ENCODE data around the gene STRN.
"Not testable (repeated sequence)": the region's sequence is repeated elsewhere in the genome, so short reads cannot be mapped to it uniquely, and the experiment has no call there.

The STRN gene, protein sequence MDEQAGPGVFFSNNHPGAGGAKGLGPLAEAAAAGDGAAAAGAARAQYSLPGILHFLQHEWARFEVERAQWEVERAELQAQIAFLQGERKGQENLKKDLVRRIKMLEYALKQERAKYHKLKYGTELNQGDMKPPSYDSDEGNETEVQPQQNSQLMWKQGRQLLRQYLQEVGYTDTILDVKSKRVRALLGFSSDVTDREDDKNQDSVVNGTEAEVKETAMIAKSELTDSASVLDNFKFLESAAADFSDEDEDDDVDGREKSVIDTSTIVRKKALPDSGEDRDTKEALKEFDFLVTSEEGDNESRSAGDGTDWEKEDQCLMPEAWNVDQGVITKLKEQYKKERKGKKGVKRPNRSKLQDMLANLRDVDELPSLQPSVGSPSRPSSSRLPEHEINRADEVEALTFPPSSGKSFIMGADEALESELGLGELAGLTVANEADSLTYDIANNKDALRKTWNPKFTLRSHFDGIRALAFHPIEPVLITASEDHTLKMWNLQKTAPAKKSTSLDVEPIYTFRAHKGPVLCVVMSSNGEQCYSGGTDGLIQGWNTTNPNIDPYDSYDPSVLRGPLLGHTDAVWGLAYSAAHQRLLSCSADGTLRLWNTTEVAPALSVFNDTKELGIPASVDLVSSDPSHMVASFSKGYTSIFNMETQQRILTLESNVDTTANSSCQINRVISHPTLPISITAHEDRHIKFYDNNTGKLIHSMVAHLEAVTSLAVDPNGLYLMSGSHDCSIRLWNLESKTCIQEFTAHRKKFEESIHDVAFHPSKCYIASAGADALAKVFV

GRCh38 chr2:36966370-36967235 is at the start of gene STRN:
STRN (minus strand) TSS chr2:36966536; CDS start chr2:36966463, 73 bp downstream.
- DNase-seq: peak; percentile 95 to 97

- DNase-seq: no peak
These were observed 46.9 kb upstream of the STRN start for GRCh38 chr2:37013315-37013641.

DNA sequence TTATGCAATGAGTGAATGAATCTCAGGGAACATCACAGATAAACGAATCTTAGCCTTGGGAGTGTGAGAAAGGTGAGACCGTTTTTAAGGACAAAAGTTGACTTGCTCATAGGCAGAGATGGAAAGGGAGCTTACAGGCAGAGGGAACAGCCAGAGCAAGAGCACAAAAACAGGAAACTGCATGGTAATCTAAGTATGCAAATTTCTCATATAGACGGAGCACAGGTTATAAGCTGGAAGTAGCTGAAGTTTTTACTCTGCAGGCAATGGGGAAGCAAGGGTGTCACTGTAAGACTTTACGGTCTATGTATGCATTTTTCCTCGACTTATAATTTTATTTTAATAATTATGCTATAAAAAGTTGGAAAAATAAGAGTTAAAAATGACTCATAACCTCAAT is 44.8 kb upstream of the STRN start:
- no peak for DNase-seq

DNA sequence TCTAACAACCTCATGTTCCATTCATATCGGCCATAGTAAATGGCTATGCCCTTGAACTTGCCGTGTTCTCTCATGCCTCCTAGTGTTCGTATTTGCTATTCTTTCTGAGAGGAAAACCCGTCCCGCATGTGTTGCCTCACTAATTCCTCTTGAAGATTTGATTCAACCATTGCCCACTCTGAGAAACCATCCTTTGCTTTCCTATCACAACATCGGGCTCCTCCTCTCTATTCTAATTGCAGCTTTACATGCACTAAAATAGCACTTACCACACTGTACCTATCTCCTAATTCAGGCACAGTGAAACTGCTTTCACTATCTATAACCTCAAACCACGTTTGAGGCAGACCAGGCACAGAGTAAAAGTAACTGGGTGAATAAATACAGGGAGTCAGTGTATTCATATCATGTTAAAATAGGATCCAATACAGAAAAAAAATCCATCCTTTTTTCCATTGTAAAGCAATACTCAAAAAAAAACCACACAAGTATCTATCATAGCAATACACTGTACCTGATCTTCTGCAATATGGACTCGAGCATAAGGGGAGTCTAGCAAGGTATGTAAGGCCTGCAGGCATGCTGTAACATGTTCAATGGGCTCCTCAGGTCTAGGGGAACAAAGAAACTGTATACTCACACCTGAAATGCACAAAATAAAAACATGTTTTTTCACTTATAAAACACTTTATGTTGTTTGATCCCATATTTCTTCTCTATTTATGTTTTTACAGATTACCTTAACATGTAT is 39.0 kb upstream of the STRN start:
- peak in 1 of 2 experiments; percentile 8 for DNase-seq

GRCh38 chr2:37000988-37001556 is 34.7 kb upstream of the STRN start:
- DNase-seq: no peak

GRCh38 chr2:37000318-37000717 is 34.0 kb upstream of the STRN start:
- DNase-seq: no peak

DNA sequence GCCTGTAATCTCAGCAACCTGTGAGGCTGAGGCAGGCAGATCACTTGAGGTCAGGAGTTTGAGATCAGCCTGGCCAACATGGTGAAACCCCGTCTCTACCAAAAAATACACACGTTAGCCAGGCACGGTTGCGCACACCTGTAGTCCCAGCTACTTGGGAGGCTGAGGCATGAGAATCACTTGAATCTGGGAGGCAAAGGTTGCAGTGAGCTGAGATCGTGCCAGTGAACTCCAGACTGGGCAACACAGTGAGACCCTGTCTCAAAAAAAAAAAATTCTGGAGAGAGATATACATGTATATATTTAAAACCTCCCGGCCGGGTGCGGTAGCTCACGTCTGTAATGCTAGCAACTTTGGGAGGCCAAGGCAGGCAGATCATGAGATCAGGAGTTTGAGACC is 33.1 kb upstream of the STRN start:
- not testable (repeated sequence) for DNase-seq

- DNase-seq: no peak
These were observed 27.7 kb upstream of the STRN start for GRCh38 chr2:36993841-36994620.

GRCh38 chr2:36988008-36988407 is 21.7 kb upstream of the STRN start:
- DNase-seq: no peak

- no peak for DNase-seq
These were observed 16.1 kb upstream of the STRN start for GRCh38 chr2:36982467-36982866.

GRCh38 chr2:36981911-36982310 is 15.6 kb upstream of the STRN start:
- no peak for DNase-seq

DNA sequence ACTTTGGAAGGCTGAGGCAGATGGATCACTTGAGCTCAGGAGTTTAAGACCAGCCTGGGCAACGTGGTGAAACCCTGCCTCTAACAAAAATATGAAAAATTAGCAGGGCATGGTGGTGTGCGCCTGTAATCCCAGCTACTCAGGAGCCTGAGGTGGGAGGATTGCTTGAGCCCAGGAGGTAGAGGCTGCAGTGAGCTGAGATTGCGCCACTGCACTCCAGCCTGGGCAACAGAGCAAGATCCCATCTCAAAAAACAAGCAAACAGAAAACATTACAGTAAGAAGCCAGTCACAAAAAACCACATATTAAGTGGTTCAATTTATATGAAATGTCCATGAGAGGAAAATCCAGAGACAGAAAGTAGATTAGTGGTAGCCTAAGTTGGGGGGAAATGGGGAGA is 12.7 kb upstream of the STRN start:
- not testable (repeated sequence) for DNase-seq

- no peak for DNase-seq
These were observed 9.7 kb upstream of the STRN start for GRCh38 chr2:36976065-36976464.

DNA sequence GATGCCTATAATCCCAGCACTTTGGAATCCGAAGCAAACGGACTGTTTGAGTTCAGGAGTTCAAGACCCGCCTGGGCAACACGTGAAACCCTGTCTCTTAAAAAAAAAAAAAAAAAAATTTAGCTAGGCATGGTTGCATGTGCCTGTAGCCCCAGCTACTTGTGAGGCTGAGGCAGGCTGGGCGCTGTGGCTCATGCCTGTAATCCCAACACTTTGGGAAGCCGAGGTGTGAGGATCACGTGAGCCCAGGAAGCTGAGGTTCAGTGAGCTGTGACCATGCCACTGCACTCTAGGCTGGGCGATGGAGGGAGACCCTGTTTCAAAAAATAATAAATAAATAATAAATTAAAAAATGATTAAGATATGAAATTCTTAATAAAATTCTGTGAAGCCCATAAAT is 9.0 kb upstream of the STRN start:
- no peak for DNase-seq

DNA sequence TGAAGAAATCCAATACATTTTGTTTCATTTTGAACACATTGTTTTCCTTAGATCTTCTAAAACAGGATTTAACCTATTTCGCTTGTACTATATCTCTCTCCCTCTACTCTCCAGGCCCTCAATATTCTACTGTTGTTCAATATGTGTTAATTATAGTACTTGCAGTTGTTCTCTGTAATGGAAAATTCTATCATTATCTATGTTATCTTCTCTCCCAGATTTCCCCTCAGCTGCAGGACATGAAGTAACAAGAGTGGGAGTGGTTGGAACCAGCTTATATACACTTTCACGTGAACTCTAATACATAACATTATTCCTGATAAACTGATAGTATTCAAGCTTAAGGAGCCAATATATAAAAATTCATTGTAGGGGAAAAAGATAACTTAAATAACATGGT is 7.0 kb upstream of the STRN start:
- no peak for DNase-seq

GRCh38 chr2:36971990-36972389 is 5.7 kb upstream of the STRN start:
- no peak for DNase-seq

- no peak for DNase-seq
These were observed 1.0 kb upstream of the STRN start for GRCh38 chr2:36967236-36967876.

GRCh38 chr2:36965751-36966369 is 476 bp downstream of the STRN start:
- peak in 1 of 2 experiments; percentile 3 for DNase-seq

GRCh38 chr2:36965206-36965605 is 1.1 kb downstream of the STRN start:
- DNase-seq: no peak

- no peak for DNase-seq
These were observed 1.8 kb downstream of the STRN start for GRCh38 chr2:36964496-36965058.
